Measurements from ENCODE around the gene AP1G2. TPM values are rescaled to one million over a fixed set of nuclear protein-coding genes. Genes with fewer than 3 reads are reported as not detected.

The AP1G2 gene
- total and polyA plus RNA-seq, 4 donors, result 12.4 to 26.6 (median 17.3) TPM

DNA sequence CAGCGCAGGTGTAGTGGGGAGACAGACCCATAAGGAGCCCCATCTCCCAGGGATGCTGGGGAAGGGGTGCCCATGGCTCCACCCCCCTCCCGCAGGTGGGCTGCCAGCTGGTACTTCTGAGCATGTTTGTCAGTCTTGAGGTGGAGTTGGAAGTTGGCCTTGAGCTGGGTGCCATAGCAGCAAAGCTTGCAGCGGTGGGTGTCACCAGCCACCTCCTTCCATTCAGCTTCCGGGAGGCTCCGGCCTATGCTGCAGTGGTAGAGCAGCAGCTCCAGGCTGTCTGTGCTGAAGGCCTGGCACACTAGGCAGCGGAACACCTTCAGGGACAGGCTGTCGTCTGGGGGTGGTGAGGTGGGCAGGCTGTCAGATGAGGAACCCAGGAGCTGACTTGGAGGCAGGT, 34.9 kb downstream of the AP1G2 start:
- no peaks in the 10 kb centered on the region for H3K36me3 ChIP-seq (ENCODE audit: control insufficient read depth in 4 of 4, insufficient read depth in 3 of 4, low read depth in 1 of 4, low read length in 3 of 4)
- no peaks in the 10 kb centered on the region for H3K27me3 ChIP-seq (ENCODE audit: control insufficient read depth in 4 of 4, insufficient read depth in 4 of 4, low read length in 3 of 4)
- no peak overlapping the region for H3K9ac ChIP-seq (ENCODE audit: low read depth in 1 of 2, low read length in 2 of 2)
- no peak for TF ChIP-seq TAF1 (conservative IDR thresholded peaks at IDR 0.05)
- TF ChIP-seq ZBTB33 (IDR thresholded peaks at IDR 0.05), result no peak
- TF ChIP-seq SP1 (IDR thresholded peaks at IDR 0.05), result no peak
- TF ChIP-seq, protein P1, sequence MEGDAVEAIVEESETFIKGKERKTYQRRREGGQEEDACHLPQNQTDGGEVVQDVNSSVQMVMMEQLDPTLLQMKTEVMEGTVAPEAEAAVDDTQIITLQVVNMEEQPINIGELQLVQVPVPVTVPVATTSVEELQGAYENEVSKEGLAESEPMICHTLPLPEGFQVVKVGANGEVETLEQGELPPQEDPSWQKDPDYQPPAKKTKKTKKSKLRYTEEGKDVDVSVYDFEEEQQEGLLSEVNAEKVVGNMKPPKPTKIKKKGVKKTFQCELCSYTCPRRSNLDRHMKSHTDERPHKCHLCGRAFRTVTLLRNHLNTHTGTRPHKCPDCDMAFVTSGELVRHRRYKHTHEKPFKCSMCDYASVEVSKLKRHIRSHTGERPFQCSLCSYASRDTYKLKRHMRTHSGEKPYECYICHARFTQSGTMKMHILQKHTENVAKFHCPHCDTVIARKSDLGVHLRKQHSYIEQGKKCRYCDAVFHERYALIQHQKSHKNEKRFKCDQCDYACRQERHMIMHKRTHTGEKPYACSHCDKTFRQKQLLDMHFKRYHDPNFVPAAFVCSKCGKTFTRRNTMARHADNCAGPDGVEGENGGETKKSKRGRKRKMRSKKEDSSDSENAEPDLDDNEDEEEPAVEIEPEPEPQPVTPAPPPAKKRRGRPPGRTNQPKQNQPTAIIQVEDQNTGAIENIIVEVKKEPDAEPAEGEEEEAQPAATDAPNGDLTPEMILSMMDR (IDR thresholded peaks at IDR 0.05; ENCODE audit: low read depth, low read length, missing input control), result no peak
- no peak for TF ChIP-seq HNF4G (IDR thresholded peaks at IDR 0.05)
- TF ChIP-seq RAD21 (IDR thresholded peaks at IDR 0.05), result no peak
- TF ChIP-seq REST (IDR thresholded peaks at IDR 0.05), result no peak
- no peak for TF ChIP-seq FOXA1 (IDR thresholded peaks at IDR 0.05)
- TF ChIP-seq, protein P2, sequence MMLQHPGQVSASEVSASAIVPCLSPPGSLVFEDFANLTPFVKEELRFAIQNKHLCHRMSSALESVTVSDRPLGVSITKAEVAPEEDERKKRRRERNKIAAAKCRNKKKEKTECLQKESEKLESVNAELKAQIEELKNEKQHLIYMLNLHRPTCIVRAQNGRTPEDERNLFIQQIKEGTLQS (IDR thresholded peaks at IDR 0.05), result no peak
- no peak for TF ChIP-seq FOXA2 (IDR thresholded peaks at IDR 0.05)
- no peak for TF ChIP-seq RXRA (IDR thresholded peaks at IDR 0.05)
- TF ChIP-seq HNF4A (conservative IDR thresholded peaks at IDR 0.05), result no peak
- no peak for TF ChIP-seq GABPA (IDR thresholded peaks at IDR 0.05 in 1 of 2, conservative IDR thresholded peaks at IDR 0.05 in 1 of 2)
- no peak for TF ChIP-seq YY1 (IDR thresholded peaks at IDR 0.05)
- TF ChIP-seq, protein P3, sequence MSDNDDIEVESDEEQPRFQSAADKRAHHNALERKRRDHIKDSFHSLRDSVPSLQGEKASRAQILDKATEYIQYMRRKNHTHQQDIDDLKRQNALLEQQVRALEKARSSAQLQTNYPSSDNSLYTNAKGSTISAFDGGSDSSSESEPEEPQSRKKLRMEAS (IDR thresholded peaks at IDR 0.05), result no peak
- TF ChIP-seq JUND (IDR thresholded peaks at IDR 0.05), result no peak
- TF ChIP-seq EGR1 (IDR thresholded peaks at IDR 0.05; ENCODE audit: low read depth in 2 of 2), result no peak
- no peak for TF ChIP-seq NR2F2 (IDR thresholded peaks at IDR 0.05)
- H3K9me3 ChIP-seq (ENCODE audit: control insufficient read depth in 4 of 4, low read length in 3 of 4), result no peaks in the 10 kb centered on the region
- no peak overlapping the region for H3K27ac ChIP-seq (ENCODE audit: low read depth in 1 of 2, low read length in 2 of 2)
- H3K4me1 ChIP-seq (ENCODE audit: control insufficient read depth in 4 of 4, insufficient read depth in 4 of 4, low read length in 3 of 4), result no peaks in the 10 kb centered on the region
- H3K4me3 ChIP-seq (ENCODE audit: low read depth in 1 of 3, low read length in 3 of 3), result no peak overlapping the region
- WGBS, result 96% methylated on average over 7 of the region's 7 CpGs
- DNase-seq (ENCODE audit: low spot score), result no peak
